Measurements from ENCODE around the gene ERAP2.

GRCh38 chr5:96901841-96902240 lies 25.5 kb downstream of the ERAP2 start:
- TF ChIP-seq POLR2A (IDR thresholded peaks at IDR 0.05; ENCODE audit: low read depth, low read length) (no peak), POLR2AphosphoS5 (IDR thresholded peaks at IDR 0.05; ENCODE audit: low read depth, low read length) (no peak)

Data from GM12891 (cell line).